H9 (cell line): Measurements from ENCODE around the gene PFN4. TPM values are rescaled to one million over a fixed set of nuclear protein-coding genes. Genes with fewer than 3 reads are reported as not detected.

Source experiments
- DNase-seq: peaks from one replicate; pipeline ENCODE4 v3.0.0-alpha.2; 2017
- H2AFZ ChIP-seq: one replicate; pipeline ENCODE4 v1.6.1; 2013; ENCODE audit warnings: mild to moderate bottlenecking, low read length, control low read depth, moderate library complexity
- H2AK5ac ChIP-seq: 2 replicates; pipeline ENCODE4 v1.6.1; 2013; ENCODE audit warnings: low read length, control low read depth, mixed read lengths; ENCODE audit not compliant: insufficient read length
- H2BK120ac ChIP-seq: one replicate; pipeline ENCODE4 v1.6.1; 2013; ENCODE audit warnings: low read depth, mild to moderate bottlenecking, low read length, control low read depth, inconsistent platforms; ENCODE audit not compliant: poor library complexity, severe bottlenecking
- H2BK12ac ChIP-seq: 2 replicates; pipeline ENCODE4 v1.6.1; 2013; ENCODE audit warnings: low read length, control low read depth, mixed read lengths, low read depth; ENCODE audit not compliant: insufficient read length
- H2BK15ac ChIP-seq: 2 replicates; pipeline ENCODE4 v1.6.1; 2013; ENCODE audit warnings: low read depth, low read length, control low read depth
- H2BK20ac ChIP-seq: one replicate; pipeline ENCODE4 v1.6.1; 2013; ENCODE audit warnings: low read depth, mild to moderate bottlenecking, low read length, control low read depth, inconsistent platforms; ENCODE audit not compliant: poor library complexity, severe bottlenecking
- H2BK5ac ChIP-seq: 2 replicates; pipeline ENCODE4 v1.6.1; 2013; ENCODE audit warnings: low read length, control low read depth, mixed read lengths; ENCODE audit not compliant: insufficient read length
- H3K14ac ChIP-seq: 2 replicates; pipeline ENCODE4 v1.6.1; 2013; ENCODE audit warnings: low read length, control low read depth; ENCODE audit not compliant: insufficient read depth
- H3K18ac ChIP-seq: 2 replicates; pipeline ENCODE4 v1.6.1; 2013; ENCODE audit warnings: low read depth, mild to moderate bottlenecking, mixed read lengths, low read length, control low read depth; ENCODE audit not compliant: insufficient read length
- H3K23ac ChIP-seq: 2 replicates; pipeline ENCODE4 v1.6.1; 2013; ENCODE audit warnings: low read length, control low read depth, mixed read lengths, low read depth; ENCODE audit not compliant: insufficient read length
- H3K23me2 ChIP-seq: 2 replicates; pipeline ENCODE4 v1.6.1; 2013; ENCODE audit warnings: low read depth, mild to moderate bottlenecking, mixed read lengths, low read length, control low read depth; ENCODE audit not compliant: insufficient read length, poor library complexity, severe bottlenecking
- H3K27ac ChIP-seq: 2 replicates; pipeline ENCODE4 v1.5.1; 2013; ENCODE audit warnings: low read length, control low read depth, mixed read lengths, low read depth; ENCODE audit not compliant: insufficient read length
- H3K27me3 ChIP-seq: 2 replicates; pipeline ENCODE4 v1.6.1; 2013; ENCODE audit warnings: low read length, control low read depth, inconsistent platforms; ENCODE audit not compliant: insufficient read depth
- H3K4ac ChIP-seq: 2 replicates; pipeline ENCODE4 v1.6.1; 2013; ENCODE audit warnings: low read depth, mild to moderate bottlenecking, control low read depth, inconsistent platforms, low read length, moderate library complexity
- H3K4me1 ChIP-seq: 2 replicates; pipeline ENCODE4 v1.6.1; 2013; ENCODE audit warnings: low read length, control low read depth, inconsistent platforms; ENCODE audit not compliant: insufficient read depth
- H3K4me2 ChIP-seq: 2 replicates; pipeline ENCODE4 v1.6.1; 2013; ENCODE audit warnings: low read length, control low read depth, mixed read lengths; ENCODE audit not compliant: insufficient read length, insufficient read depth
- H3K56ac ChIP-seq: 2 replicates; pipeline ENCODE4 v1.6.1; 2013; ENCODE audit warnings: low read depth, mild to moderate bottlenecking, mixed read lengths, low read length, control low read depth; ENCODE audit not compliant: insufficient read length
- H3K79me1 ChIP-seq: 2 replicates; pipeline ENCODE4 v1.6.1; 2013; ENCODE audit warnings: low read depth, mild to moderate bottlenecking, moderate library complexity, low read length, control low read depth, inconsistent platforms; ENCODE audit not compliant: insufficient read depth, poor library complexity, severe bottlenecking
- H3K79me2 ChIP-seq: 2 replicates; pipeline ENCODE4 v1.6.1; 2013; ENCODE audit warnings: low read length, control low read depth, inconsistent platforms; ENCODE audit not compliant: insufficient read depth
- H3K9ac ChIP-seq: 2 replicates; pipeline ENCODE4 v1.6.1; 2013; ENCODE audit warnings: low read length, control low read depth, mixed read lengths; ENCODE audit not compliant: insufficient read length; ENCODE audit errors: extremely low read depth
- H3K9me3 ChIP-seq: one replicate; pipeline ENCODE4 v1.6.1; 2013; ENCODE audit warnings: low read depth, low read length, inconsistent platforms; ENCODE audit not compliant: control insufficient read depth
- H3T11ph ChIP-seq: one replicate; pipeline ENCODE4 v1.6.1; 2013; ENCODE audit warnings: mild to moderate bottlenecking, low read length, control low read depth, inconsistent platforms
- H4K20me1 ChIP-seq: one replicate; pipeline ENCODE4 v1.6.1; 2013; ENCODE audit not compliant: control insufficient read depth, insufficient read length, insufficient read depth
- H4K5ac ChIP-seq: 2 replicates; pipeline ENCODE4 v1.6.1; 2013; ENCODE audit warnings: low read depth, mild to moderate bottlenecking, mixed read lengths, low read length, control low read depth; ENCODE audit not compliant: insufficient read length
- H4K8ac ChIP-seq: replicated peaks from 2 replicates; pipeline ENCODE4 v1.6.1; 2013; ENCODE audit warnings: low read length, control low read depth, mixed read lengths, low read depth; ENCODE audit not compliant: insufficient read length
- H4K91ac ChIP-seq: 2 replicates; pipeline ENCODE4 v1.6.1; 2013; ENCODE audit warnings: low read depth, mild to moderate bottlenecking, moderate library complexity, mixed read lengths, low read length, control low read depth; ENCODE audit not compliant: insufficient read length
- H3K27ac Mint-ChIP-seq, 3 experiments: 2 replicates in 2 of 3; 3 replicates in 1 of 3; pipeline ENCODE4 v1.8.0; 2020 to 2021; ENCODE audit warnings: mixed read lengths in 3 of 3, mild to moderate bottlenecking in 1 of 3, moderate library complexity in 1 of 3
- H3K27me3 Mint-ChIP-seq: 2 replicates; pipeline ENCODE4 v1.8.0; 2021; ENCODE audit warnings: low read depth, mild to moderate bottlenecking, moderate library complexity, mixed read lengths
- H3K36me3 Mint-ChIP-seq, 3 experiments: 2 replicates in 2 of 3; 3 replicates in 1 of 3; pipeline ENCODE4 v1.8.0; 2020 to 2021; ENCODE audit warnings: low read depth in 3 of 3, mixed read lengths in 3 of 3; ENCODE audit not compliant: insufficient read depth in 1 of 3
- H3K4me1 Mint-ChIP-seq, 2 experiments: 2 replicates each; pipeline ENCODE4 v1.8.0; 2020; ENCODE audit warnings: mixed read lengths in 2 of 2
- H3K4me3 Mint-ChIP-seq, 2 experiments: 2 replicates in 1 of 2; 3 replicates in 1 of 2; pipeline ENCODE4 v1.8.0; 2020 to 2021; ENCODE audit warnings: mild to moderate bottlenecking in 2 of 2, mixed read lengths in 2 of 2, moderate library complexity in 1 of 2
- H3K9me3 Mint-ChIP-seq, 2 experiments: 2 replicates in 1 of 2; 3 replicates in 1 of 2; pipeline ENCODE4 v1.8.0; 2020; ENCODE audit warnings: mild to moderate bottlenecking in 2 of 2, mixed read lengths in 2 of 2, moderate library complexity in 1 of 2
- WGBS: extraction: QIAGEN DNeasy Blood & Tissue Kit; methylation state at CpG from one replicate; pipeline ENCODE4 v1.1.7; 2013; ENCODE audit warnings: missing lambda C conversion rate, low lambda C conversion rate, mixed read lengths; ENCODE audit not compliant: insufficient read length; ENCODE audit errors: extremely low coverage; 5-methylcytosine and 5-hydroxymethylcytosine counted together
- total RNA-seq: library from RNA; stranded (reverse); gene quantifications from 2 replicates; pipeline ENCODE4 v1.2.1, GENCODE V29; 2021
- TF ChIP-seq, protein P1 (sequence below): fragments of 200-600 bp; sonication (generic); conservative IDR thresholded peaks from 3 replicates; pipeline ENCODE4 v1.8.0; 2021; ENCODE audit warnings: antibody characterized with exemption, mild to moderate bottlenecking

The PFN4 gene
- total RNA-seq, 1 experiment from 2014 or later: not detected

- no peaks in the 10 kb centered on the region for H3K4me1 ChIP-seq
- no peak overlapping the region for H3K14ac ChIP-seq
- H3T11ph ChIP-seq: no peak overlapping the region
- Mint-ChIP-seq H3K9me3 (peaks cover 20 to 22% of the 10 kb centered on the region in 2 experiments; a peak in 4 of 5 replicates), H3K4me3 (no peak overlapping the region), H3K36me3 (peaks cover 0 to 13% (median 12%) of the 10 kb centered on the region in 3 experiments; a peak in 4 of 7 replicates), H3K27ac (no peak overlapping the region; a peak in 1 of 7 replicates), H3K27me3 (no peaks in the 10 kb centered on the region; the same call in none of the 2 replicates), H3K4me1 (no peaks in the 10 kb centered on the region)
- H3K18ac ChIP-seq: no peak overlapping the region
- H4K20me1 ChIP-seq: no peaks in the 10 kb centered on the region
- H4K91ac ChIP-seq: no peak overlapping the region
- no peak overlapping the region for H2BK15ac ChIP-seq
- H3K9ac ChIP-seq: no peak overlapping the region
- H2BK12ac ChIP-seq: no peak overlapping the region
- H2BK120ac ChIP-seq: no peak overlapping the region
- no peak overlapping the region for H4K5ac ChIP-seq
- H3K9me3 ChIP-seq: peaks cover 7% of the 10 kb centered on the region
- H3K56ac ChIP-seq: no peak overlapping the region
- H4K8ac ChIP-seq: no peak overlapping the region
- no peak overlapping the region for H2BK5ac ChIP-seq
- H2AK5ac ChIP-seq: no peak overlapping the region
- no peak for DNase-seq
- no CpG with 5 or more reads among the region's 2 CpGs for WGBS
- TF ChIP-seq, protein P1, sequence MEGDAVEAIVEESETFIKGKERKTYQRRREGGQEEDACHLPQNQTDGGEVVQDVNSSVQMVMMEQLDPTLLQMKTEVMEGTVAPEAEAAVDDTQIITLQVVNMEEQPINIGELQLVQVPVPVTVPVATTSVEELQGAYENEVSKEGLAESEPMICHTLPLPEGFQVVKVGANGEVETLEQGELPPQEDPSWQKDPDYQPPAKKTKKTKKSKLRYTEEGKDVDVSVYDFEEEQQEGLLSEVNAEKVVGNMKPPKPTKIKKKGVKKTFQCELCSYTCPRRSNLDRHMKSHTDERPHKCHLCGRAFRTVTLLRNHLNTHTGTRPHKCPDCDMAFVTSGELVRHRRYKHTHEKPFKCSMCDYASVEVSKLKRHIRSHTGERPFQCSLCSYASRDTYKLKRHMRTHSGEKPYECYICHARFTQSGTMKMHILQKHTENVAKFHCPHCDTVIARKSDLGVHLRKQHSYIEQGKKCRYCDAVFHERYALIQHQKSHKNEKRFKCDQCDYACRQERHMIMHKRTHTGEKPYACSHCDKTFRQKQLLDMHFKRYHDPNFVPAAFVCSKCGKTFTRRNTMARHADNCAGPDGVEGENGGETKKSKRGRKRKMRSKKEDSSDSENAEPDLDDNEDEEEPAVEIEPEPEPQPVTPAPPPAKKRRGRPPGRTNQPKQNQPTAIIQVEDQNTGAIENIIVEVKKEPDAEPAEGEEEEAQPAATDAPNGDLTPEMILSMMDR: no peak
- no peaks in the 10 kb centered on the region for H3K79me2 ChIP-seq
- no peak overlapping the region for H3K4me2 ChIP-seq
- no peak overlapping the region for H3K4ac ChIP-seq
- H3K27ac ChIP-seq: no peak overlapping the region
- H3K79me1 ChIP-seq: no peaks in the 10 kb centered on the region
- H3K23ac ChIP-seq: no peak overlapping the region
- no peaks in the 10 kb centered on the region for H3K27me3 ChIP-seq
- H2AFZ ChIP-seq: no peak overlapping the region
- H2BK20ac ChIP-seq: no peak overlapping the region
- no peaks in the 10 kb centered on the region for H3K23me2 ChIP-seq
These were observed 11.7 kb downstream of the PFN4 start for GRCh38 chr2:24111407-24111901.
